ENCODE results near the gene NTM.
"Not testable (repeated sequence)": the region's sequence is repeated elsewhere in the genome, so short reads cannot be mapped to it uniquely, and the experiment has no call there.

Gene NTM

DNA sequence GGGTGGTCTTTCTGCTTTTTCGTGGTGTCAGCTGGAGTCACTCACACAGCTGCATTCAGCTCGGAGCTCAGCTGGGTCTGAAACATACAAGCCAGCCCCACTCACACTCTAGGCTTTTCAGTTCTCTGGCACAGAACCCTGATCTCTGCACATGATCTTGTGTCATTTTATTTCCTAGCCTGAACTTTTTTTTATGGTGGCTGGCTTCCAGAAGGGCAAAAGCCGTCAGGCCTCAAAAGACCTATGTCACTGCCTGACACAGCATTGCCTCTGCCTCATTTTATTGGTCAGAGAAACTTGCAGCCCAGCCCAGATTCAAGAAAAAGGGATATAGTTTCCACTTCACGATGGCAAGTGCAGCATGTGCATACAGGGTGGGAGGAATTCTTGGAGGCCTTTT lies 117.8 kb downstream of the NTM start:
- TF ChIP-seq TAF1 (IDR thresholded peaks at IDR 0.05; ENCODE audit: borderline replicate concordance, low read depth, low read length) = no peak
- TF ChIP-seq POLR2A (IDR thresholded peaks at IDR 0.05; ENCODE audit: low read depth, low read length) = no peak
- no peak for TF ChIP-seq POLR2AphosphoS5 (IDR thresholded peaks at IDR 0.05; ENCODE audit: low read depth, low read length)
- FAIRE-seq = no peak

DNA sequence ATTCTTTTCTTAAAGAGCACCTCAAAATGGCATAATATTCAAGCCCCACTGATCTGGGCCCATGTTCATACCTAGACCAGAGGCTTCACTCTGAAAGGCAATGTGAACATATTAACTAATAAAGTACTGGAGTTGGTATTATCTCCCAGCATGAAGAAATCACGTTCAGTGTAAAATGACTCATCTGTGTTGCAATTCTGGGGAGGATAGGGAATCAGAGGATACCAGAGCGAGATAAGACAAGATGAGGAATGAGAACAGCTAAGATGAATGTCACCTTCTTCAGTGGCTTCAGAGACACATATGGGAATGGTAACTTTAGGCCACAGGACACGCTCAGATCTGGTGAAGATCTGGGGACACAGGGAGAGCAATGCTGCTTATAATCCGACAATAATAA lies 121.1 kb downstream of the NTM start:
- FAIRE-seq = no peak

More for the DNA sequence above, 117.8 kb downstream of the NTM start:
- no peak for DNase-seq (ENCODE audit: insufficient read length)

DNA sequence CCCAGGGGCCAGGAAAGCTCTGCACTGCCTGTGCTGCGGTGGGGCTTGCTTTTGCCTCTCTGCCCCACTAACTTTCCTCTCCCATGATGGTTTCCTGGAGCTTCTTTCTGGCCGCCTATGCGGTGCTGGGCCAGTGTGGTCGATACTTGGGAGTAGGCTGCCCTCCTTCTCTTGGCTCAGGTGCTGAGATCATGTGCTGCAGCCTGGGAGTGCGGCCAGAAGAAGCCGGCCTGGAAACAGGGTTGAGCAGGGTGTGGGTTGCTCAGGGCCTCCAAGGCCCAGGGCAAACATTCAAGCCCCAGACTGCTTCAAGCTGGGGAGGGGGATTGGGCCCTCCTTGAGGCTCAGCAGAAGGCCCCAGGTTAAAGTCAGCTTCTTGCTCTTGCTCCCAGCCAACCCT lies 125.0 kb downstream of the NTM start:
- DNase-seq (ENCODE audit: insufficient read length) = no peak
- FAIRE-seq = no peak
- TF ChIP-seq POLR2AphosphoS5 (IDR thresholded peaks at IDR 0.05; ENCODE audit: low read depth, low read length) (no peak), POLR2A (IDR thresholded peaks at IDR 0.05; ENCODE audit: low read depth, low read length) (no peak), TAF1 (IDR thresholded peaks at IDR 0.05; ENCODE audit: borderline replicate concordance, low read depth, low read length) (no peak)

More for the DNA sequence above, 121.1 kb downstream of the NTM start:
- no peak for DNase-seq (ENCODE audit: insufficient read length)
- TF ChIP-seq POLR2AphosphoS5 (IDR thresholded peaks at IDR 0.05; ENCODE audit: low read depth, low read length) = no peak
- TF ChIP-seq TAF1 (IDR thresholded peaks at IDR 0.05; ENCODE audit: borderline replicate concordance, low read depth, low read length) = no peak
- TF ChIP-seq POLR2A (IDR thresholded peaks at IDR 0.05; ENCODE audit: low read depth, low read length) = no peak

DNA sequence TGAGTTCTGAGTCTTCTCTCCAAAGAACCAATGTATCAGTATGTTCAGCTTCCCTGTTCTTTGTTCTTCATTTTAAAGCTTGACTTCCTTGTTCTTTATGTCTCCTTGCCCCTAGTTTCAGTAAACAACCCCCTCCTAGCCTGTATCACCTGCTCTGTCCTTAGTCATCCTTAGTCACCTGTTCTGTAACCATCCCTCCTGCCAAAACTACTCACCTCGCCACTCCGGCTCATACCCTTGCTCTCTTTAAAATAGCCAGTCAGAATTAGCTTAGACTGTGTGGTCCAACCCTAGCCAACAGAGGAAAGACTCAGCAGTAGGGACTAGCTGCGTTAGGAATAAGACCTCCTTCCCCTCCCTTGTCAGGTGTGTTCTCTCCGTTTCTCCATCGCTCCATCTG lies 127.3 kb downstream of the NTM start:
- FAIRE-seq; DNase-seq (ENCODE audit: insufficient read length): not testable (repeated sequence)

DNA sequence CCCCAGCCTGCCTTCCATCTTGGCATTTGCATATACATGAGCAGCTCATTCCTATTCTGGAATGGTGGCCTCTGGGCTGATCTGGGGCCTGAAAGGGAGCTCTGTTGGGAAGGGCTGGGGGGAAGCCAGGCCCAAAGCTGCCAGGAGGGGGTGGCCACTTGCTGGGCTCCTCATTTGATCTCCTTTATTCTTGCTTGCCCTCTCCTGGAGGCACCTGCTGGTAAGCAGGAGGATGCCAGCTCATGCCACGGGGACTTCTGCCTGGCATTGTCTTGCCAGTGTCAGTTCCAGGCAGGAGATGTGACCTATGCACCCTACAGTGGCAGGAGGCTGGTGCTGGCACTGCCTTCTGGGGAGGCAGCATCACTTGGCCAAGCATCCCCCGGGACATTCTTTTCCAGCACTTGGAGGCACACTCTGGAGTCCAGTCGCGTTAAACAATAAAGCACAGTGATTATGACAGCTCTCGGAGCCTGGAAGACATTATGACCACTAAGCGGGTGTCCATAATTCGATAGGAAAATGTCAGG lies 128.3 kb downstream of the NTM start:
- no peak for DNase-seq (ENCODE audit: insufficient read length)
- no peak for TF ChIP-seq POLR2A (IDR thresholded peaks at IDR 0.05; ENCODE audit: low read depth, low read length)
- no peak for TF ChIP-seq POLR2AphosphoS5 (IDR thresholded peaks at IDR 0.05; ENCODE audit: low read depth, low read length)
- TF ChIP-seq TAF1 (IDR thresholded peaks at IDR 0.05; ENCODE audit: borderline replicate concordance, low read depth, low read length) = no peak
- no peak for FAIRE-seq

DNA sequence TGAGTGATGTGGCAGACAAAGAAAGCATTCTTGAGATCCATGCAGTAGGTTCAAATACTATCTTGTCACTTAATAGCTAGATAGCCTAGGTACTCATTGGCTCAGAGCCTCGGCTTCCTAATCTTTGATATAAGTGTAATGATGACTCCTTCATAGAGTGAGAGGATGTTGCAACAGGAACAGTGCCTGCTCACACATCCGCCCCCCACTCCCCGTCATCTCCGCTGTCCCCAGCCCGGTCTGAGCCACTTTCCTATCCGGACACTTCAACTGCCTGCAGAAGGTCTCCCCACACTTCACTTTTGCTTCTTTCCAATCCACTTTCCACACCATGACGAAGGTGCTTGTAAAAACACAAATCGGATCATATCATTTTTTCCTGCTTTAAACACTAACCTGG lies 128.8 kb downstream of the NTM start:
- no peak for DNase-seq (ENCODE audit: insufficient read length)
- FAIRE-seq = no peak

DNA sequence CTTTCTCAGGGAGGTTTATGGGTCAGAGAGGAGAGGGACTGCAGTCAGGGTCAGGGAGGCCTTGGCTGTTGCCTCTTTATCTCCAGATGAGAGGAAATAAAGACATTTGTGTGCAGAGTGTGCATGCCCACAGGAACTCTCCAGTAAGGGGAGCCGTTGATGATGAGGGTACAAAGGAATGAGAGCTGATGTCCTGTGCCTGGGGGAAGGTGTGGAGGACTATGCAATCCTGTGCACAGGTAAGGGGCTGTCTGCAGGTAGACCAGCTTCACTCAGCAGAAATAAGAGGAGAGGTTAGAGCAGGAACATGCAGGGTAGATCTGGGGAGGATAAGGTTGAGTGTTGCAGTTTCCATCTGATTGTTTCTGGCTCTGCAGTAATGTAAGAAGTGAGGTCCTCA lies 132.6 kb downstream of the NTM start:
- no peak for TF ChIP-seq TAF1 (IDR thresholded peaks at IDR 0.05; ENCODE audit: borderline replicate concordance, low read depth, low read length)
- TF ChIP-seq POLR2A (IDR thresholded peaks at IDR 0.05; ENCODE audit: low read depth, low read length) = no peak
- no peak for TF ChIP-seq POLR2AphosphoS5 (IDR thresholded peaks at IDR 0.05; ENCODE audit: low read depth, low read length)
- DNase-seq (ENCODE audit: insufficient read length) = no peak
- no peak for FAIRE-seq

More for the DNA sequence above, 128.8 kb downstream of the NTM start:
- TF ChIP-seq POLR2AphosphoS5 (IDR thresholded peaks at IDR 0.05; ENCODE audit: low read depth, low read length) (no peak), TAF1 (IDR thresholded peaks at IDR 0.05; ENCODE audit: borderline replicate concordance, low read depth, low read length) (no peak), POLR2A (IDR thresholded peaks at IDR 0.05; ENCODE audit: low read depth, low read length) (no peak)

DNA sequence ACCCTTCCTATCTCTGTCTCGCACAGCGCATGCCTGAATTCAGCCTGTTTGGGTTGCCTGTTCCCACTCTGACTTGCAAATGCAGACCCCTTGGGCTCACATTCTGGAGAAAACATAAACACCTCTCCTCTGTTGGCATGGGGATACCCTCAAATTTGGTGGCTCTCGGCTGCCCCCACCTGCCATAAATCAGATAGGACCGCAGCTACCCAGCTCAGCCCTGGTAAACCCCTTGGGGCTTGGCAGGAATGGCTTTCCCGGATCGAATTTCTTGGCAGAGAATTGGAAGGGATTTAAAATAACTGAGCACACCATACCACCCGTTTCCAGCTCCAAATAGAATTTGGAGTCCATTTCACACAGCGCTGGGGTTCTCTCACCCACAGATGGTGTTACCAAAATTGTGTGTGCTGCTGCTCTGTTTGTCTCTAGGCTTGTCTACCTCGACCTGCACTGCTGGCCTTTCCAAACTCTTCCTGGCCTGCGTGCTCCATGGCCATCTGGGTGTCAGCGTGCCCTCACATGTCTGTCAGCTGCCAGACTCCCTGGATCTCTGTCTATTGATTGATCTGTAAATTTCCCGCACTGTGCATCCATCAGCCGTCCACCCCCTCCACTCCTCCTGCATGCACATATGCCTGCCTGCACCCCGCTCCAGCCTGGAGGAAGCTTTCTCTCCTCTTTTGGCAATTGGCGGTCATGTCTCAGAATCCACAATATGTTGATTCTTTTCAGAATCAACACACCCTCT lies 134.0 kb downstream of the NTM start:
- FAIRE-seq (no peak), DNase-seq (ENCODE audit: insufficient read length) (no peak)
- TF ChIP-seq TAF1 (IDR thresholded peaks at IDR 0.05; ENCODE audit: borderline replicate concordance, low read depth, low read length) = no peak
- no peak for TF ChIP-seq POLR2A (IDR thresholded peaks at IDR 0.05; ENCODE audit: low read depth, low read length)
- no peak for TF ChIP-seq POLR2AphosphoS5 (IDR thresholded peaks at IDR 0.05; ENCODE audit: low read depth, low read length)

DNA sequence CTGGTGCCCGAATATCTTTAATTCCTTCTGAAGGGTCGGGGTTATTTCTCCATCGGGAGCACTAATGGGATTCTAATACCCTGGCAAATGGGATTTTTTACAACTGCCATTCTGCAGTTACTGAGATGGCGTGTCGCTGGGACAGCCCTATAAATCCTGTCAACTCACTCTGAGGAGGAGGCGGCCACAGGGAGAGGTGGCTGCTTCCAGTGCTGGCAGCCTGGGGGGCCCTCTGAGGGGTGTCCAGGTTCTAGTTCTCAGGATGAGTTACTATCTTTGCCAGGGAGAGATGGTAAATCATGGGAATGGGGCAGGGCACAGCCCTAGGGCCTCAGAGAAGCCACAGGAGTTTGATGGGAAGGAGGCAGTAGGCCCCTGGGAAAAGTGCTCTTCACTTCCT lies 135.9 kb downstream of the NTM start:
- FAIRE-seq (no peak), DNase-seq (ENCODE audit: insufficient read length) (no peak)
- no peak for TF ChIP-seq POLR2A (IDR thresholded peaks at IDR 0.05; ENCODE audit: low read depth, low read length)
- TF ChIP-seq POLR2AphosphoS5 (IDR thresholded peaks at IDR 0.05; ENCODE audit: low read depth, low read length) = no peak
- no peak for TF ChIP-seq TAF1 (IDR thresholded peaks at IDR 0.05; ENCODE audit: borderline replicate concordance, low read depth, low read length)

DNA sequence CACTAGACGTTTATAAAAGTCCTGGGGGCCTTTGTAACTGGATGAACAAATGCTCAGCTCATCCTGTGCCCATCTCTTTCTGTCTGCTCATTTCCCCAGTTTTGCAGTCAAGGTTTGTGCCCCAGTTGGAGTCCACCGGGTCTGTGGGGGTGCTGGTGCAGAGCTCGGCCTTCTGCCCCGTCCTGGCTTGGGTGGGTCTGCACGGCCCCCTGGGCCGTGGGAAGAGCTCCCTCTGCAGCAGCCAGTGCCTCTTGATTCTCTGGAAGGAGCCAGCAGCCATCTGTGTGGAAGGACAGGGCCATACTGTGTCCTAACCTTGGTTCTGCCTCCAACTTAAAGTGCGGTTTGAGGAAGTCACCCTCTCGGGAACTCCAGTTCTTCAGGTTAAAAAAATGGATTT lies 140.2 kb downstream of the NTM start:
- no peak for FAIRE-seq
- TF ChIP-seq POLR2AphosphoS5 (IDR thresholded peaks at IDR 0.05; ENCODE audit: low read depth, low read length) = no peak
- TF ChIP-seq TAF1 (IDR thresholded peaks at IDR 0.05; ENCODE audit: borderline replicate concordance, low read depth, low read length) = no peak
- no peak for TF ChIP-seq POLR2A (IDR thresholded peaks at IDR 0.05; ENCODE audit: low read depth, low read length)

DNA sequence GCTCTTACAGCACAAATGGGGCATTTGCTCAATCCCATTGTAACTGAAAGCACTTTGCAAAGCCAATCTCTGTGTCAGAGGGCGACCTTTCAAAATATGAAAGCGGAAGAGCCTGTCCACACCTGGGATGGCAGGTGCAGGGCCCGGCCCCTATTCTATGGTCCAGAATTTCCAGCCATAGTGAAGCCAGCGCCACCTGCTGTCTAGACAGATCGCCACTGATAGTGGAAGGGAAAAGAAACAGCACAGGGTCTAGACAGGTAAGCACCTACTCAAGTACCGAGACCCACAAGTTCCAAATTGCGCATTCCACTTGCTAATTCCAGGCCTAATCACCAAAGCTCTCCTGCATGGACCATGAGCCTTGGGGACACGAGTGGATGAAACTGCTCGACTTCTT lies 141.4 kb downstream of the NTM start:
- FAIRE-seq = peak; percentile 66
- DNase-seq (ENCODE audit: insufficient read length) = peak; percentile 15
- TF ChIP-seq POLR2A (IDR thresholded peaks at IDR 0.05; ENCODE audit: low read depth, low read length) (no peak), POLR2AphosphoS5 (IDR thresholded peaks at IDR 0.05; ENCODE audit: low read depth, low read length) (no peak), TAF1 (IDR thresholded peaks at IDR 0.05; ENCODE audit: borderline replicate concordance, low read depth, low read length) (no peak)

More for the DNA sequence above, 140.2 kb downstream of the NTM start:
- DNase-seq (ENCODE audit: insufficient read length) = no peak

DNA sequence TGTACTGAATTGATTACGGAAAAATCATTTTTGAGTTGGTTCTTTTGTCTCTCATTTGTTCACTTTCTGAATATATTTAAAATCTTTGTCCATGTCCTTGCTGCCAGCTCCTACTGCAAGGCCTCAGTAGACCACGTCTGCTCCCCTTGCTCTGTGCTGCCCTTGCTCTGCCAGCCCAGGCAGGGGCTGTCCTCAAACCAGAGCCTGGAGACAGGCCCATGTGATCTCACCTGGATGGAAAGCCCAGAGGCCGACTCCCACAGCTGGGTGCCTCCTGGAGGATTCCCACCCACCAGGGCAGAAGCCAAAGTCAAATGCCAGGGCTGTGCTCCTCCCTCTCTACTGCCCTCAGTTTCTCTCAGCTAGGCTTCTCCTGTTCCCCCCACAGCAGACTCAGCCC lies 141.8 kb downstream of the NTM start:
- FAIRE-seq = no peak
- no peak for DNase-seq (ENCODE audit: insufficient read length)

More for the DNA sequence above, 141.8 kb downstream of the NTM start:
- TF ChIP-seq POLR2A (IDR thresholded peaks at IDR 0.05; ENCODE audit: low read depth, low read length) = no peak
- TF ChIP-seq POLR2AphosphoS5 (IDR thresholded peaks at IDR 0.05; ENCODE audit: low read depth, low read length) = no peak
- TF ChIP-seq TAF1 (IDR thresholded peaks at IDR 0.05; ENCODE audit: borderline replicate concordance, low read depth, low read length) = no peak

Measured in GM12892 (cell line).